ENCODE results near the gene RPS10.

The RPS10 gene

GRCh38 chr6:34457742-34458735 lies 32.2 kb upstream of the RPS10 start:
- Histone ChIP-seq H3K79me2 (ENCODE audit: insufficient read depth, low read length) (no peaks in the 10 kb centered on the region), H3K36me3 (ENCODE audit: low read length) (no peaks in the 10 kb centered on the region), H3K4me3 (ENCODE audit: insufficient read depth, low read length, poor library complexity, severe bottlenecking) (no peak overlapping the region), H3K9me3 (ENCODE audit: insufficient read depth, low read length) (no peaks in the 10 kb centered on the region), H3K9me2 (replicated peaks; ENCODE audit: insufficient read depth, low read length) (no peaks in the 10 kb centered on the region), H3K27ac (ENCODE audit: low read depth, low read length) (no peak overlapping the region), H3F3A (ENCODE audit: insufficient read depth) (no peaks in the 10 kb centered on the region), H3K27me3 (ENCODE audit: low read length) (no peaks in the 10 kb centered on the region), H3K4me2 (ENCODE audit: low read depth, low read length, poor library complexity, severe bottlenecking) (no peak overlapping the region), H3K9ac (ENCODE audit: low read length) (no peak overlapping the region), H2AFZ (ENCODE audit: low read depth, low read length, severe bottlenecking) (no peak overlapping the region), H4K20me1 (ENCODE audit: low read depth, low read length) (no peaks in the 10 kb centered on the region)
- no peak for TF ChIP-seq EZH2phosphoT487 (conservative IDR thresholded peaks at IDR 0.05; ENCODE audit: low read length)

- Histone ChIP-seq H3K4me2 (ENCODE audit: low read depth, low read length, poor library complexity, severe bottlenecking) (no peak overlapping the region), H3K4me3 (ENCODE audit: insufficient read depth, low read length, poor library complexity, severe bottlenecking) (no peak overlapping the region), H3F3A (ENCODE audit: insufficient read depth) (no peaks in the 10 kb centered on the region), H2AFZ (ENCODE audit: low read depth, low read length, severe bottlenecking) (no peak overlapping the region), H3K79me2 (ENCODE audit: insufficient read depth, low read length) (no peaks in the 10 kb centered on the region), H3K9me3 (ENCODE audit: insufficient read depth, low read length) (no peaks in the 10 kb centered on the region), H3K9ac (ENCODE audit: low read length) (no peak overlapping the region), H3K9me2 (replicated peaks; ENCODE audit: insufficient read depth, low read length) (no peaks in the 10 kb centered on the region), H3K27ac (ENCODE audit: low read depth, low read length) (no peak overlapping the region), H3K36me3 (ENCODE audit: low read length) (no peaks in the 10 kb centered on the region), H3K27me3 (ENCODE audit: low read length) (no peaks in the 10 kb centered on the region), H4K20me1 (ENCODE audit: low read depth, low read length) (no peaks in the 10 kb centered on the region)
- TF ChIP-seq CTCF (IDR thresholded peaks at IDR 0.05; ENCODE audit: insufficient read depth, low read length, poor library complexity, severe bottlenecking), result no peak
- TF ChIP-seq EZH2phosphoT487 (conservative IDR thresholded peaks at IDR 0.05; ENCODE audit: low read length), result no peak
These were observed 31.5 kb upstream of the RPS10 start for GRCh38 chr6:34457382-34457741.

- Histone ChIP-seq H3K79me2 (ENCODE audit: insufficient read depth, low read length) (no peaks in the 10 kb centered on the region), H3K9ac (ENCODE audit: low read length) (no peak overlapping the region), H2AFZ (ENCODE audit: low read depth, low read length, severe bottlenecking) (no peak overlapping the region), H3K27me3 (ENCODE audit: low read length) (no peaks in the 10 kb centered on the region), H3F3A (ENCODE audit: insufficient read depth) (no peaks in the 10 kb centered on the region), H3K9me3 (ENCODE audit: insufficient read depth, low read length) (no peaks in the 10 kb centered on the region), H3K4me3 (ENCODE audit: insufficient read depth, low read length, poor library complexity, severe bottlenecking) (no peak overlapping the region), H4K20me1 (ENCODE audit: low read depth, low read length) (no peaks in the 10 kb centered on the region), H3K27ac (ENCODE audit: low read depth, low read length) (no peak overlapping the region), H3K36me3 (ENCODE audit: low read length) (no peaks in the 10 kb centered on the region), H3K4me2 (ENCODE audit: low read depth, low read length, poor library complexity, severe bottlenecking) (no peak overlapping the region), H3K9me2 (replicated peaks; ENCODE audit: insufficient read depth, low read length) (no peaks in the 10 kb centered on the region)
- no peak for TF ChIP-seq CTCF (IDR thresholded peaks at IDR 0.05; ENCODE audit: insufficient read depth, low read length, poor library complexity, severe bottlenecking)
- TF ChIP-seq EZH2phosphoT487 (conservative IDR thresholded peaks at IDR 0.05; ENCODE audit: low read length), result no peak
These were observed 30.0 kb upstream of the RPS10 start for GRCh38 chr6:34455831-34456230.

GRCh38 chr6:34451192-34451591 lies 25.3 kb upstream of the RPS10 start:
- Histone ChIP-seq H3K36me3 (ENCODE audit: low read length) (no peaks in the 10 kb centered on the region), H3K9me3 (ENCODE audit: insufficient read depth, low read length) (no peaks in the 10 kb centered on the region), H3K4me2 (ENCODE audit: low read depth, low read length, poor library complexity, severe bottlenecking) (no peak overlapping the region), H4K20me1 (ENCODE audit: low read depth, low read length) (no peaks in the 10 kb centered on the region), H3K4me3 (ENCODE audit: insufficient read depth, low read length, poor library complexity, severe bottlenecking) (no peak overlapping the region), H3K9me2 (replicated peaks; ENCODE audit: insufficient read depth, low read length) (no peaks in the 10 kb centered on the region), H3F3A (ENCODE audit: insufficient read depth) (no peaks in the 10 kb centered on the region), H3K79me2 (ENCODE audit: insufficient read depth, low read length) (no peaks in the 10 kb centered on the region), H3K9ac (ENCODE audit: low read length) (no peak overlapping the region), H2AFZ (ENCODE audit: low read depth, low read length, severe bottlenecking) (no peak overlapping the region), H3K27ac (ENCODE audit: low read depth, low read length) (no peak overlapping the region), H3K27me3 (ENCODE audit: low read length) (no peaks in the 10 kb centered on the region)
- TF ChIP-seq EZH2phosphoT487 (conservative IDR thresholded peaks at IDR 0.05; ENCODE audit: low read length), result no peak
- TF ChIP-seq CTCF (IDR thresholded peaks at IDR 0.05; ENCODE audit: insufficient read depth, low read length, poor library complexity, severe bottlenecking), result no peak

Measured in SU-DHL-6 (cell line).